AG10803 (cell line): Measurements from ENCODE around the gene GALR1.

Experiments
- DNase-seq: peaks from one replicate; pipeline ENCODE4 v3.0.0; 2010; ENCODE audit warnings: low read depth
- H3K4me3 ChIP-seq: 2 replicates; pipeline ENCODE4 v1.5.1; 2011; ENCODE audit warnings: mild to moderate bottlenecking, low read length, control low read depth
- TF ChIP-seq, protein P1 (sequence below): conservative IDR thresholded peaks from 2 replicates; pipeline ENCODE4 v1.5.1; 2011; ENCODE audit warnings: mild to moderate bottlenecking, low read length, control low read depth, inconsistent platforms

GALR1 gene, protein sequence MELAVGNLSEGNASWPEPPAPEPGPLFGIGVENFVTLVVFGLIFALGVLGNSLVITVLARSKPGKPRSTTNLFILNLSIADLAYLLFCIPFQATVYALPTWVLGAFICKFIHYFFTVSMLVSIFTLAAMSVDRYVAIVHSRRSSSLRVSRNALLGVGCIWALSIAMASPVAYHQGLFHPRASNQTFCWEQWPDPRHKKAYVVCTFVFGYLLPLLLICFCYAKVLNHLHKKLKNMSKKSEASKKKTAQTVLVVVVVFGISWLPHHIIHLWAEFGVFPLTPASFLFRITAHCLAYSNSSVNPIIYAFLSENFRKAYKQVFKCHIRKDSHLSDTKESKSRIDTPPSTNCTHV

DNA sequence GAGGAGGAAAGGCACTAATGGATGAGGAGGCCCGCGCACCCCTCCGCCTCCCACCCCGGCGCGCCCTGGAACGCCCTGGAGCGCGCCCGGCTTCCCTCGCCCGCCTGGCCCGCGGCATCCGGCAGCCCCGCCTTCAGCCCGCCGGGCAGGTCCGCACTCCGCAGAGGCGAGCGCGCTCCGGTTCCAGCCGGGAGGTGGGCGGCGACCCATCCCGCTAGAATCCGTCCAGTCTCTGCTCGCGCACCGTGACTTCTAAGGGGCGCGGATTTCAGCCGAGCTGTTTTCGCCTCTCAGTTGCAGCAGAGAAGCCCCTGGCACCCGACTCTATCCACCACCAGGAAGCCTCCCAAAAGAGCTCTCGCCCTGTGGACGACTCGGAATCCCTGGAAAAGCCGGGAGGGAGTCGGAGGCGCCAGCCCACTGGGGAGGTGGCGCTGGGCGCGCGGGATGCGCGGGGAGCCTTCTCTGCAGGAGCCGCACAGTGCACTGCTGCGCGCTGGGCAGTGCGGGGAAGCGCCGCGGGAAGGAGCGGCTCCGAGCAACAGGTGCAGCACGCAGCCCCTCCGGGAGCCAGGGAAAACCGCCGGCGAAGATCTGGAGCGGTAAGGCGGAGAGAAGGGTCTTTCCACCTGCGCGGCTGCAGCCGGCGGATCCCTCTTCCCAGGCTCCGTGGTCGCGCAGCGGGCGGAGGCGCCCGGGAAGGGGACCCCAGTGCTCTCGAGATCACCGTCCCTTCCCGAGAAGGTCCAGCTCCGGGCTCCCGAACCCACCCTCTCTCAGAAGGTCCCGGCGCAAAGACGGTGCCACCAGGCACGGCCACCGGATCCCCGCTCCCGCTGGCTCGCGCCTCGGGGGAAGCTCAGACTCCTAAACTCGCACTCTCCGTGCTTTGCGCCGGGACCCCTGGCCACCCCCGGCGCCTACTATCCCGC is at the start of gene GALR1:
Gene GALR1 (plus strand): TSS at position 280 of the 932 bp plus-strand sequence. CDS start 701 bp downstream, outside the sequence.
- TF ChIP-seq, protein P1, sequence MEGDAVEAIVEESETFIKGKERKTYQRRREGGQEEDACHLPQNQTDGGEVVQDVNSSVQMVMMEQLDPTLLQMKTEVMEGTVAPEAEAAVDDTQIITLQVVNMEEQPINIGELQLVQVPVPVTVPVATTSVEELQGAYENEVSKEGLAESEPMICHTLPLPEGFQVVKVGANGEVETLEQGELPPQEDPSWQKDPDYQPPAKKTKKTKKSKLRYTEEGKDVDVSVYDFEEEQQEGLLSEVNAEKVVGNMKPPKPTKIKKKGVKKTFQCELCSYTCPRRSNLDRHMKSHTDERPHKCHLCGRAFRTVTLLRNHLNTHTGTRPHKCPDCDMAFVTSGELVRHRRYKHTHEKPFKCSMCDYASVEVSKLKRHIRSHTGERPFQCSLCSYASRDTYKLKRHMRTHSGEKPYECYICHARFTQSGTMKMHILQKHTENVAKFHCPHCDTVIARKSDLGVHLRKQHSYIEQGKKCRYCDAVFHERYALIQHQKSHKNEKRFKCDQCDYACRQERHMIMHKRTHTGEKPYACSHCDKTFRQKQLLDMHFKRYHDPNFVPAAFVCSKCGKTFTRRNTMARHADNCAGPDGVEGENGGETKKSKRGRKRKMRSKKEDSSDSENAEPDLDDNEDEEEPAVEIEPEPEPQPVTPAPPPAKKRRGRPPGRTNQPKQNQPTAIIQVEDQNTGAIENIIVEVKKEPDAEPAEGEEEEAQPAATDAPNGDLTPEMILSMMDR, result no peak
- peak within 1 kb of the TSS; percentile 51 for H3K4me3 ChIP-seq
- DNase-seq, result no peak

DNA sequence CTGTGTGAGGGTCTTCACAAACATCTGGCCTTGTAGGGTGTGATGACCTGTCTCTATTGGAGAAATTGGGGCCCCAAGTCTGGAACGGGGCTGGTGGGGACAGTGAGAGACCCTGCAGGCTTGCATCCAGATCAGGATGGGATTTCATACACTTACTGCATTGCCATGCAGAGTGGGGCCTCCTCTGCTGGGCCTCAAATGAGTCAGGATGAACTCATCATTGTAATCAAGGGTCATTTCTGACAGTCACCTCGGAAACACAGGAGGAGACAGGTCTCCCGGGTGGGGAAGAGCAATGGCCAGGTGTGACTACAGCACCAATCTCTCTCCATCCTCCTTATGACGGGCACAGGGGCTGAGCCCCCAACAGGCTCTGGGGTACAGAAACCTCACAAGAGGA is 48.1 kb upstream of the GALR1 start:
- TF ChIP-seq, protein P1, result no peak
- no peak overlapping the region for H3K4me3 ChIP-seq
- no peak for DNase-seq

DNA sequence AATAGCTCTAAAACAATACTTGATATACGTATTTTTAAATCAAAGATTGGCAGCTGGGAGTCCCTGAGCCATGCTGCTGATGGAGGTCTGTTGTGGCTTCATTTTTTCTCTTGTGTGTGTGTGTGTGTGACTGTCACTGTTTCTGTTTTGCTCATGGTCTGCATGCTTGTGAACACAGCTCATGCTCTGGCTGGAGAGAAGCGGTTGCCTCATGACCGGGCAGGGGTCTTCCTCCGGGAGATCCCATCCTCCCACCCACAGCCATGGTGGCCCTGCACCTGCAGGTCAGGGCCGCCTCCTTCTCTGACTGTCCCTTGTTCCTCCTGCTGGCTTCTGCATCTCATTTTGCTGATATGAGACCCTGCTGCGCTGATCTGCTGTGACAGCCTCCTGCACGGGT is 47.3 kb upstream of the GALR1 start:
- no peak overlapping the region for H3K4me3 ChIP-seq
- DNase-seq, result no peak
- TF ChIP-seq, protein P1, result no peak

DNA sequence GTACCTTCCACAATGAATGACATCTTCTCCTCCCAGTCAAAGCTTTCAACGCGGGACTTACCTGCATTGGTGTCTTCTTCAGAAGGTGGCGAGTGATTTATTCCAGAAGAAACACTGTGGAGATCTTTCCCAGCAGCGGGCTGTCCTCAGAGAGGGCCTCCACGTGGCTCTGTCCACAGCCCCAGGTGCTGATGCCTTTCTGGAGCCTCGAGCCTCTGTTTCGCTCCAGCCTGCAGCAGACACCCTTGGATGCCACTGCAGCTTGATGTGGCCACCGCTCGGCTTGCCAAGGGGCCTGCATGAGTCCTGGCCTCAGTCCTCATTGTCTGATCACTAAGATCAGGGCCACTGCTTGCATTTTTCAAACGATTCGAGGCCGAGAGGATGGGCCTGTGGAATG is 46.6 kb upstream of the GALR1 start:
- TF ChIP-seq, protein P1, result no peak
- H3K4me3 ChIP-seq, result no peak overlapping the region
- no peak for DNase-seq

DNA sequence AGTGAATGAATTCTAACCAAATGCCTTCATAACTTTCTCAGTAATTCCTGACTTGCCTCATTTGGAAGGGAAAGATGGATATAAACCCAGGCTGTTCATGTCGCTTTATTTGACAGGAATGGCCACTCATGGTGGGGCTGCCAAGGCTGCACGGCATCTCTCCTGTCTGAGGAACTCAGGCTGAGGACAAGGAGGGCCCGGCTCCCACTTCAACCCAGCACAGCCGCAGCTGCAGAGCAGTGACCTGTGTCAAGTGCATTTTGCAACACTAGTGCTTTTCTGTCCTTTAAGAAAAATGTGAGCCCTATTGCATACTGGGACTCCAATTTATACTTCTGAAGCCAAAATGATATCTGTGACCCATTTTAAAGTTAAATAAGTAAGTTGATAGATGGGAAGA is 45.8 kb upstream of the GALR1 start:
- TF ChIP-seq, protein P1, result no peak
- no peak overlapping the region for H3K4me3 ChIP-seq
- DNase-seq, result no peak

DNA sequence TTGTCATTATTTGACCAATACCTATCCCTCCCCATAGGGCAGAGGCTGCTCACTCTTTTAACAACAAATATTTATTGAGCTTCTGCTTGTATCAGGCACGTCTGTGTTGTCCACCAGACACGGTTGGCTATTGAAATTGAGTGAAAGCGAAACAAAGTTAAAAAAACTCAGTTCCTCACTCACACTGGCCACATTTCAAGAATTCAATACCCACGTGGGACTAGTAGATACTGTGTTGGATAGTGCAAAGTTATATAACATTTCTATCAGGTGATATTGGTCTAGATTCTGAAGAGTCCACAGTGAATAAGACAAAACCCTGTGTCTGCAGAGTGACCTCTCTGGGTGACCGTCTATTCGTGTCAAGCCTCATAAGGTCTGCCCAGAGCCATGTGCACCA is 43.9 kb upstream of the GALR1 start:
- TF ChIP-seq, protein P1, result no peak
- DNase-seq, result no peak
- H3K4me3 ChIP-seq, result no peak overlapping the region
